ENCODE data around the gene TMEM214.

TMEM214 gene

GRCh38 chr2:27085062-27085672 is 52.4 kb downstream of the TMEM214 start:
- DNase-seq (ENCODE audit: low read depth), result no peak

GRCh38 chr2:27085673-27086089 is 52.9 kb downstream of the TMEM214 start:
- DNase-seq (ENCODE audit: low read depth), result no peak

- no peak for DNase-seq (ENCODE audit: low read depth)
Observed at GRCh38 chr2:27086090-27086723, 53.4 kb downstream of the TMEM214 start.

DNA sequence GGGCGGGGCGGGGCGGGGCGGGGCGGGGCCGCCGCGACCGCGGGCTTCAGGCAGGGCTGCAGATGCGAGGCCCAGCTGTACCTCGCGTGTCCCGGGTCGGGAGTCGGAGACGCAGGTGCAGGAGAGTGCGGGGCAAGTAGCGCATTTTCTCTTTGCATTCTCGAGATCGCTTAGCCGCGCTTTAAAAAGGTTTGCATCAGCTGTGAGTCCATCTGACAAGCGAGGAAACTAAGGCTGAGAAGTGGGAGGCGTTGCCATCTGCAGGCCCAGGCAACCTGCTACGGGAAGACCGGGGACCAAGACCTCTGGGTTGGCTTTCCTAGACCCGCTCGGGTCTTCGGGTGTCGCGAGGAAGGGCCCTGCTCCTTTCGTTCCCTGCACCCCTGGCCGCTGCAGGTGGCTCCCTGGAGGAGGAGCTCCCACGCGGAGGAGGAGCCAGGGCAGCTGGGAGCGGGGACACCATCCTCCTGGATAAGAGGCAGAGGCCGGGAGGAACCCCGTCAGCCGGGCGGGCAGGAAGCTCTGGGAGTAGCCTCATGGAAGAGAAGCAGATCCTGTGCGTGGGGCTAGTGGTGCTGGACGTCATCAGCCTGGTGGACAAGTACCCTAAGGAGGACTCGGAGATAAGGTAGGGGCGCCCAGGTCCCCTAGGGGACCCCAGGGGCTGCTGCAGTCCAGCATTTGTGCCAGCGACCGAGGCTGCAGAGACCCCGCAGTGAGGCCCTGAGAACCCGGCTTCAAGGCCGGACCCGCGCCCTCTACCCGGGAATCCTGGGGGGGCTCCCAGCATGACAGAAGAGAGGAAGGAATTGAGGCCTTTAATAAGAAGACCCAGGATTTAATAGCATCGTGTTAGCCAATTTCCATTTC is 54.2 kb downstream of the TMEM214 start, which contains the start of gene KHK:
KHK (plus strand) TSS at position 49 of the 870 bp plus-strand sequence; CDS start at position 537, 488 bp downstream.
- DNase-seq (ENCODE audit: low read depth), result no peak

DNA sequence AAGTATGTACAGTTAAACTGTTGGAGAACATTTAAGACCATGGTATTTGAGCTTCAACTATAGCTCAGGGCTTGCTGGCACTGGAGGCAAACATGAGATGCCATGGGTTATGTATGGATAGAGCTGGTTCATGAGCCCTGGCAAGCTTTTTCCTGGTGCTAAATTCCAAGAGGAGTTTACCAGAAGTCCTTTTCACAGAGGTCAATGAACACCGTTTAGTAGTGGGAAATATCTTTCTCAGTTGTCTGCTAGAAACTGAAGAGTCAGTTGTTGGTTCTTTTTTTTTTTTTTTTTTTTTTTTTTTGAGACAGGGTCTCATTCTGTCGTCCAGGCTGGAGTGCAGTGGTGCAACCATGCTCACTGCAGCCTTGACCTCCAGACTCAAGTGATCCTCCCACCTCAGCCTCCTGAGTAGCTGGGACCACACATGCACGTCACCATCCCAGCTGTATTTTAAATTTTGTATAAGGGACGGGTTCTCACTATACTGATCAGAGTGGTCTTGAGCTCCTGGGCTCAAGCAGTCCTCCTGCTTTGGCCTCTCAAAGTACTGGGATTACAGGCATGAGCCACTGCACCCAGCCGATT is 55.2 kb downstream of the TMEM214 start:
- no peak for DNase-seq (ENCODE audit: low read depth)

GRCh38 chr2:27088634-27089033 is 55.9 kb downstream of the TMEM214 start:
- DNase-seq (ENCODE audit: low read depth), result no peak

- no peak for DNase-seq (ENCODE audit: low read depth)
Observed at GRCh38 chr2:27089111-27089954, 56.6 kb downstream of the TMEM214 start.

Data from GM04503 (cell line).